NB4 (cell line): Measurements from ENCODE around the gene C2orf78.

Experiments used
- DNase-seq: peaks from one replicate; pipeline ENCODE4 v3.0.0; 2010; ENCODE audit warnings: low read depth
- H3K4me3 ChIP-seq: one replicate; pipeline ENCODE4 v1.5.1; 2011; ENCODE audit warnings: mild to moderate bottlenecking, low read depth, low read length, moderate library complexity
- MYC ChIP-seq: IDR thresholded peaks from 2 replicates; pipeline ENCODE4 v1.6.1; 2011; ENCODE audit warnings: low read depth, low read length
- POLR2A ChIP-seq: IDR thresholded peaks from 2 replicates; pipeline ENCODE4 v1.6.1; 2011; ENCODE audit warnings: mild to moderate bottlenecking; ENCODE audit not compliant: insufficient read length; ENCODE audit errors: extremely low read depth
- TF ChIP-seq, protein P1 (sequence below): IDR thresholded peaks from 2 replicates; pipeline ENCODE4 v1.6.1; 2011; ENCODE audit warnings: low read depth, low read length
- TF ChIP-seq, protein P2 (sequence below): IDR thresholded peaks from one replicate; pipeline ENCODE4 v1.5.1; 2012; ENCODE audit warnings: low read depth, low read length

C2orf78 gene

DNA sequence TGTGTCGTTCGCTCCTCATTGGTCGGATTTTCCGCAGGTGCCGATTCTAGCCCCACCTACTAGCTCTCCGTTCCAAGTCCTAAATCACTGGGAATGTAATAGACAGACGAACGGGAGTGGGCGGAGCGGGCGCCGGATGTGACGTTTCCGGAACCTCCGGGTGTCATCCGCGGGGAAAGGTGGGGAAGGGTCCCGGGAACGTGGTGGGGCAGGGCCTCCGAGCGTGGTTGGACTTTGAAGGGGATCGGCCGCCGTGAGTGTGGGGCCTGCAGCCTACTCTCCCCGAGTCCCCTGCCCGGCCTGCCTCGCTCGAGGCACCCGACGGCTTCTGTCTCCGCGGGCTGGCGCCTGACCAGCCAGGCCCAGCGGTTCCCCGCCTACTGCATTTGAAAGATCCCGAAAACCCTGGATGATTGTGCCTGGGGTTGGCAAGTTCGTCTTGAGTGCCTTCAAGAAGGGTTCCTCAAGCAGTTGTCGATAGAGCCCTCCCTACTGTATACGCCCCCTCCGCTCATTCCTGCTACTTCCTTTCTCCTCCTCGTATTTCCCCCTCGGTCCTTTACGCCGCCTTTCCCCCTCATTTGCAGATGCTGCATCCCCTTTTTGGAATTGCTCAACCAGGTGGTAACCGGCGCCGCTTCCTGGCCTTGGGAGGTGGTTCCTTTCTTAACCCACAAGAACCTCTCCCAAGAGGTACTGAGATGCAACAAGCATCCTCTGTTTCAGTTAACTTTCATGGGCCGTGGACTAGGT lies 45.0 kb downstream of the C2orf78 start, which contains the start of gene STAMBP:
Gene STAMBP (plus strand): TSS at position 144 of the 753 bp plus-strand sequence. CDS start 1,896 bp downstream, outside the sequence.
- TF ChIP-seq, protein P1, sequence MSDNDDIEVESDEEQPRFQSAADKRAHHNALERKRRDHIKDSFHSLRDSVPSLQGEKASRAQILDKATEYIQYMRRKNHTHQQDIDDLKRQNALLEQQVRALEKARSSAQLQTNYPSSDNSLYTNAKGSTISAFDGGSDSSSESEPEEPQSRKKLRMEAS, result peak; percentile 72
- TF ChIP-seq POLR2A, result peak; percentile 68
- TF ChIP-seq, protein P2, sequence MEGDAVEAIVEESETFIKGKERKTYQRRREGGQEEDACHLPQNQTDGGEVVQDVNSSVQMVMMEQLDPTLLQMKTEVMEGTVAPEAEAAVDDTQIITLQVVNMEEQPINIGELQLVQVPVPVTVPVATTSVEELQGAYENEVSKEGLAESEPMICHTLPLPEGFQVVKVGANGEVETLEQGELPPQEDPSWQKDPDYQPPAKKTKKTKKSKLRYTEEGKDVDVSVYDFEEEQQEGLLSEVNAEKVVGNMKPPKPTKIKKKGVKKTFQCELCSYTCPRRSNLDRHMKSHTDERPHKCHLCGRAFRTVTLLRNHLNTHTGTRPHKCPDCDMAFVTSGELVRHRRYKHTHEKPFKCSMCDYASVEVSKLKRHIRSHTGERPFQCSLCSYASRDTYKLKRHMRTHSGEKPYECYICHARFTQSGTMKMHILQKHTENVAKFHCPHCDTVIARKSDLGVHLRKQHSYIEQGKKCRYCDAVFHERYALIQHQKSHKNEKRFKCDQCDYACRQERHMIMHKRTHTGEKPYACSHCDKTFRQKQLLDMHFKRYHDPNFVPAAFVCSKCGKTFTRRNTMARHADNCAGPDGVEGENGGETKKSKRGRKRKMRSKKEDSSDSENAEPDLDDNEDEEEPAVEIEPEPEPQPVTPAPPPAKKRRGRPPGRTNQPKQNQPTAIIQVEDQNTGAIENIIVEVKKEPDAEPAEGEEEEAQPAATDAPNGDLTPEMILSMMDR, result no peak
- TF ChIP-seq MYC, result peak; percentile 28; the same call in 1 of the 2 replicates
- peak within 1 kb of the TSS; percentile 92 for H3K4me3 ChIP-seq
- peak; percentile 97 for DNase-seq

DNA sequence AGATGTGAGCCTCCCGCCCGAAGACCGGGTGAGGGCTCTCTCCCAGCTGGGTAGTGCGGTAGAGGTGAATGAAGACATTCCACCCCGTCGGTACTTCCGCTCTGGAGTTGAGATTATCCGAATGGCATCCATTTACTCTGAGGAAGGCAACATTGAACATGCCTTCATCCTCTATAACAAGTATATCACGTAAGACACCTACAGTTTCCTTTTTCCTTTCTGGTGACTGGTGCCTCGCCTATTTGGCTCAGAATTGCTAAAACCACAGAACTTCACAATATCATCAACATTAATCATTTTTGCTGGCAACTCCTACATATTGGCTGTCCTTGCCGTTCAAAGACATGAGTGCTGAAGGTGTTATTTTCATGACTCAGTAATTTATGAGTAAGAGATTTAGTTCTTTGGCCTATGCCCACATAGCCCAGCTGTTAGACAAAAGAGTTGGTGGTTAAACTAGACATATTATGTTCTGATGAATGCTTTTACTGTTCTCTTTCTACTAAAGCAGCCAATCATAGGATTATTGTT lies 47.0 kb downstream of the C2orf78 start:
- peak; percentile 41 for DNase-seq
- TF ChIP-seq, protein P1, result no peak
- TF ChIP-seq, protein P2, result no peak
- TF ChIP-seq MYC, result no peak
- TF ChIP-seq POLR2A, result no peak

DNA sequence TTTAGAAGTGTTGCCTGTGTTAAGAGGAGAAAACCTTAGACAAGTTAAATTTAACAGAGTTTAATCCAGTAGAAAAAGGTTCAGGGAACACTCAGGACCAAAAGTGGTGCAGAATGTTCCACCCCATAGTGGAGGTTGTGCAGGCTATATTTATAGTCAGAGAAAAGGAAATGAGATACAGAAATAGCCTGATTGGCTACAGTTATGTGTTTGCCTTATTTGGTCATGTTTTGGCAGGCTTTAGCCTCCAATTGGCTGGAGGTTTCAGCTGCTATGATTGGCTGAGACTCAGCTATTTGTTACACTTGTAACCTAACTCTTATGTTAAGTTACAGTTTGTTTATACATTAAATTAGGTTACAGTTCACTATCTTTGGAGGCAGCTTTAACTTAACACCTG lies 48.9 kb downstream of the C2orf78 start:
- no peak for DNase-seq
- TF ChIP-seq, protein P2, result no peak
- TF ChIP-seq MYC (no peak), POLR2A (no peak)
- TF ChIP-seq, protein P1, result no peak

More for the DNA sequence above, 47.0 kb downstream of the C2orf78 start:
- no peak overlapping the region for H3K4me3 ChIP-seq

DNA sequence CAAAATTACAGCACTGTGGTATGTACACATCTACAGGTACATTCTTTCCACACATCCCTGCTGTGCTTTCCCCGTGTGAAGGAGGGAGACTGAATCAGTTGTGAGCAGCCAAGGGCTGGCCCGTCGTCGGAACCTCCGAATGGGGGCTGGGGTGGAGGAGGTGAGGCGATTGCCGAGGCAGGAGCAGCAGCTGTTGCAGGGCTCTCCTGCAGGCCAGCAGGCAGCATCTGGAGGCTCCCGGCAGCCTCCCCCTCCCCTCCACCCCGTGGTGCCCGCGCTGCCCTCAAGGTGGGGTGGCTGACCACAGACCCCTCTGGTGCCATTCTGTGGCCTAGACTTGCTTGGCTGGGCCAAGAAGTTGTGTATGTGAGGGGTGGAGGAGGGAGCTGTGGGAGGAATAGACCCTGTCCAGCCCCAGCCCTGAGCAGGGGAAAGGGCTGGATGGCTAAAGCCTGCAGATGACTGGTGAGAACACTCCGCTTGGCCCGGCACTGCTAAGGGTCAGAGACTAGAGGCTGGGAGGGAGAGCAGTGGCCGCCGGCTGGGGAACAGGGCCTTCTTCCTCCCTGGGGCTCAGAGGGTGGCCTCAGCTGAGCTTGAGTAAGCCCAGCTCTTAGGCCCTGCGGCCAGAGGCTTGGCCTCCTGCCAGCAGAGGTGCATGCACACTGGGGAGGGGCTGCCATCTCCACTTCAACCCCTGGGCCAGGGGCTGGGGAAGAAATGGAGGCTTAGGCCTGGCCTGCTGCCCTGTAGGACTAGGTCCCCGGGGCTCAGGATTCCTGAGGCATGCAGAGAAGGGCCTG lies 52.4 kb downstream of the C2orf78 start:
- DNase-seq, result no peak
- no peak overlapping the region for H3K4me3 ChIP-seq
- TF ChIP-seq, protein P2, result no peak
- TF ChIP-seq, protein P1, result no peak
- TF ChIP-seq POLR2A (no peak), MYC (no peak)

More for the DNA sequence above, 48.9 kb downstream of the C2orf78 start:
- no peak overlapping the region for H3K4me3 ChIP-seq

DNA sequence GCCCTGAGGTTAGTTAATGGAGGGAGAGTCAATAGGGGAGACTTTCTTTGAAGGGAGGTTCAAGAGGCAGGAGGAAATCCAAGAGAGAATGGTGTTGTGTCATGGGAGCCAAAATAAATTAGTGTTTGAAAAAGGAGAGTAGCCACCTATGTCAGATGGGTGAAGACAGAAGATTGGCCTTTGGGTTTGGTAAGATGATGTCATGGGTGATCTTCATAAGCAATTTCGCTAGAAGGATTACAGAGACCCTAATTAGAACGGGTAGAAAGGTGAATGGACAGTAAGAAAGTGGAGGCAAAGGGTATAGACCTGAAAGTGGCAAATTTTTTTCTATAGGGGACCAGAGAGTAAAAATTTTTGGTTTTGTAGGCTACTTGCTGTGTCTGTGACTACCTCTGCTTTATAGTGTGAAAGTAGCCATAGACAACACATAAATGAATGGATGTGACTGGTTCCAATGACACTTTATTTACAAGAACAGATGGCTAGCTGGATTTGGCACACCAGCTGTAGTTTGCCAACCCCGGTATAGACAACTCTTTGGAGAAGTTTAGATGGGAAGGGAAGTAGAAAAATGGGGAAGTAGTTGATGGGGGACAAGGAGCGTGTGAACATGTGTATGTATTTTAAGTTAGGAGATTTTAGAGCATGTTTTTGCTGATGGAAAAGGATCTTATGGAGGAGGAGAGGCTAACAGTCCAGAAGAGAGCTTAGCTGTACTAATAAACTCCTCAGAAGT lies 54.0 kb downstream of the C2orf78 start:
- DNase-seq, result peak; percentile 62
- TF ChIP-seq MYC, result no peak
- TF ChIP-seq, protein P1, result 0 out of 2 replicates have a peak, but pooled peaks have one; percentile 3
- H3K4me3 ChIP-seq, result no peak overlapping the region
